Measurements from ENCODE around the gene TSPAN16.

DNA sequence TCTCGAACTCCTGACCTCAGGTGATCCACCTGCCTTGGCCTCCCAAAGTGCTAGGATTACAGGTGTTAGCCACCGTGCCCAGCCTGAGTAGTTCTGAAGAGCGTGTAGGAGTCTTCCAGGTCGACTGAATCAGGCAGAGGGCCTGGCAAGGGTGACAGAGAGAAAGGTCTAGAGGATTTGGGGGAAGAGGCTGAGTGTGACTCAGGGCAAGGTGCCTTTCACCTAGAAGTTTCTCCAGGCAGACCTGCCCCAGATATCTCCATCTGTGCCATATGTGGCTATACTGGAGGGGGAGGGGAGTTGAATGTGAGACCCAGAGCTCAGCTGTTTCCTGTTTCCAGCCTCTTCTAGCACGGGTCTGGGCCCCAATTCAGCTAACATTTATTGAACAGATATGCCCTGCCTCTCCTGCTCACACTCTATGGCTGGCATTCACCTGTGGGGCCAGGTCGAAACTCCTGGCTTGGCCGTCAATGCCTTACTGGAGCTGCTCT, 51.6 kb downstream of the TSPAN16 start:
- TF ChIP-seq, protein P1, sequence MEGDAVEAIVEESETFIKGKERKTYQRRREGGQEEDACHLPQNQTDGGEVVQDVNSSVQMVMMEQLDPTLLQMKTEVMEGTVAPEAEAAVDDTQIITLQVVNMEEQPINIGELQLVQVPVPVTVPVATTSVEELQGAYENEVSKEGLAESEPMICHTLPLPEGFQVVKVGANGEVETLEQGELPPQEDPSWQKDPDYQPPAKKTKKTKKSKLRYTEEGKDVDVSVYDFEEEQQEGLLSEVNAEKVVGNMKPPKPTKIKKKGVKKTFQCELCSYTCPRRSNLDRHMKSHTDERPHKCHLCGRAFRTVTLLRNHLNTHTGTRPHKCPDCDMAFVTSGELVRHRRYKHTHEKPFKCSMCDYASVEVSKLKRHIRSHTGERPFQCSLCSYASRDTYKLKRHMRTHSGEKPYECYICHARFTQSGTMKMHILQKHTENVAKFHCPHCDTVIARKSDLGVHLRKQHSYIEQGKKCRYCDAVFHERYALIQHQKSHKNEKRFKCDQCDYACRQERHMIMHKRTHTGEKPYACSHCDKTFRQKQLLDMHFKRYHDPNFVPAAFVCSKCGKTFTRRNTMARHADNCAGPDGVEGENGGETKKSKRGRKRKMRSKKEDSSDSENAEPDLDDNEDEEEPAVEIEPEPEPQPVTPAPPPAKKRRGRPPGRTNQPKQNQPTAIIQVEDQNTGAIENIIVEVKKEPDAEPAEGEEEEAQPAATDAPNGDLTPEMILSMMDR (conservative IDR thresholded peaks at IDR 0.05; ENCODE audit: low read depth, low read length), result no peak
- TF ChIP-seq EZH2 (IDR thresholded peaks at IDR 0.05; ENCODE audit: borderline replicate concordance, low read depth, low read length, poor library complexity, severe bottlenecking), result no peak
